NCI-H2107 (cell line): ENCODE measurements around the gene PLA2G12B.
"Not testable (repeated sequence)": the region's sequence is repeated elsewhere in the genome, so short reads cannot be mapped to it uniquely, and the experiment has no call there.

Source experiments
- DNase-seq: peaks from one replicate; lab custom pipeline; 2025; lab: John Stamatoyannopoulos, UW

The PLA2G12B gene

DNA sequence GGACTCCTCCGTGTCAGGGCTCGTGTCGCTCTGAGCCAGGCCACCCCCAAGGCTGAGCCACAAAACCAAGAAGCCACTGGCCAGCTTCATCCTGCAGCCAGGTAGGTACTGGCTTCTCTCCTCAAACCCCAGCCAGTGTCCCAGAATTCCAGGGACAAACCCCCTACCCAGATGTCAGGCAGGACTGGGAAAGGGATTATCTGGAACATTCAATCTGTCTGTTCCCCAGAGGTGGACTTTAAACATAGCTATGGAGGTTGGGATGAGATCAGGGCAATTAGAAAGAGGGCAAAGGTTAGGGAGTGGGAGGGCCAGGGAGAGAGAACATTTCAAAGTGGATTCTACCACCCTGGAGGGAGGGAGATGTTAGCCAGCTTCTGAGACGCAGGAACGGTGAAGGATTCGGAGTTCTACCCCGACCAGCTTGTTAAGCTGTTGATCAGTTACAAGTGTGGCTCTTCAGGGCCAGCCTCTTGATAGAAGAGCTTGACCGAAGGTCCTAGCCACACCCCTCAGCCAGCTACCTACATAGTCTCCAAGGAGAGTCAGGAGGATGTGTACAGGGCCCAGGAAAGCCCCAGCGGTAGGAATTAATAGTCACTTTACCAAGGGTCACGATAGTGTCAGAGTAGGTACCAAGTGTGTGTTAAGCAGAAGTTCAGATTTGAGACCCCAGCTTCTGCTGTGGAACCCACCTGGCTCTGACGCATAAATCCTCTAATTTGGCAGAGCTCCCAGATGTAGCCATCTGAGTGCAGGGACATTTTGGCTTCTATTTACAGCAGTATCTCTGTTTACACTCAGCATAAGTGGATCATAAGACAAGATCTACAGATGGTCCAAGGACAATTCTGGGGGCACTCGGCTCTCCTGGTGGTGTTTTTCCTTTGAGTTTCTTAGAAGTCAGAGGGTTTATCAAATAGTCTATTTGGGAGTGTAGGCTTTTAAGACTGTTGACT, at the start of gene PLA2G12B:
Gene PLA2G12B (minus strand): TSS at position 211 of the 959 bp plus-strand sequence. CDS start 121 bp downstream, at position 90.
- no peak for DNase-seq

DNA sequence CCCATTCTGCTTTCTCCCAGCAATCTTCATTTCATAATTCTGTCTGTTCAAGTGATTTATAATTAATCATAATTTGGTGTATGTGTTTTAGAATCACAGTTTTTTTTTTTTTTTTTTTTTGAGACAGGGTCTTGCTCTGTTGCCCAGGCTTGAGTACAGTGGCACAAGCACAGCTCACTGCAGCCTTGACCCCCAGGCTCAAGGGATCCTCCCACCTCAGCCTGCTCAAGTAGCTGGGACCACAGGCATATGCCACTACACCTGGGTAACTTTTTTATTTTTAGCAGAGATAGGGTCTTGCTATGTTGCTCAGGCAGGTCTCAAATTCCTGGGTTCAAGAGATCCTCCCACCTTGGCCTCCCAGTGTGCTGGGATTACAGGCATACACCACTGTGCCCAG, 49.2 kb upstream of the PLA2G12B start:
- no peak for DNase-seq

DNA sequence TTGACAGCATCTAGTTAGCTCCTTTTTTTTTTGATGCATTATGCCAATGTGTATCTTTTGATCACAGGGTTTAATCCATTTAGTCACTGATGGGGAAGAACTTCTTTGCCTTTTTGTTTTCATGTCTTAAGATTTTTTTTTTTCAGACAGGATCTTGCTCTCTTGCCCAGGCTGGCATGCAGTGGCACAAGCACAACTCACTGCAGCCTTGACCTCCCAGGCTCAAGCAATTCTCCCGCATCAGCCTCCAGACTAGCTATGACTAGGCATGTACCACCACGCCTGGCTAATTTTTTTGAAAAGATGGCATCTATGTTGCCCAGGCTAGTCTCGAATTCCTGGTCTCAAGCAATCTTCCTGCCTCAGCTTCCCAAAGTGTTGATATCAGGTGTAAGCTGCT, 46.4 kb upstream of the PLA2G12B start:
- no peak for DNase-seq

DNA sequence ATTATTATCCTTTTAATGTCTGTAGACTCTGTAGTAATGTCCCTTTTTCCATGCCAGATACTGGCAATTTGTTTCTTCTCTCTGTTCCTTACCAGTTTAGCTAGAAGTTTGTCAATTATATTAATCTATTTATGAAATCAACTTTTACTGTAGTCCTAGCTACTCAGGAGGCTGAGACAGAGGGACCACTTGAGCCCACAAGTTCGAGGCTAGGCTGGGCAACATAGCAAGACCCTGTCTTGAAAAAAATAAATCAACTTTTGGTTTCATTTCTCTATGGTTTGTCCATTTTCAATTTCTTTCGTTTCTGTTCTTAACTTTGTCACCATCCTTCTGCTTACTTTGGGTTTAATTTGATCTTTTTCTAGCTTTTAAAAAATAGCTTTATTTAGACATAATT, 42.5 kb upstream of the PLA2G12B start:
- DNase-seq = no peak

DNA sequence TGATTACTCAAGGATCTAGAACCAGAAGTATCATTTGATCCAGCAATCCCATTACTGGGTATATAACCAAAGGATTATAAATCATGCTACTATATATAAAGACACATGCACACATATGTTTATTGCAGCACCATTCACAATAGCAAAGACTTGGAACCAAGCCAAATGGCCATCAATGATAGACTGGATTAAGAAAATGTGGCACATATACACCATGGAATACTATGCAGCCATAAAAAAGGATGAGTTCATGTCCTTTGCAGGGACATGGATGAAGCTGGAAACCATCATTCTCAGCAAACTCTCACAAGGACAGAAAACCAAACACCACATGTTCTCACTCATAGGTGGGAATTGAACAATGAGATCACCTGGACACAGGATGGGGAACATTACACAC, 40.9 kb upstream of the PLA2G12B start:
- DNase-seq = not testable (repeated sequence)

DNA sequence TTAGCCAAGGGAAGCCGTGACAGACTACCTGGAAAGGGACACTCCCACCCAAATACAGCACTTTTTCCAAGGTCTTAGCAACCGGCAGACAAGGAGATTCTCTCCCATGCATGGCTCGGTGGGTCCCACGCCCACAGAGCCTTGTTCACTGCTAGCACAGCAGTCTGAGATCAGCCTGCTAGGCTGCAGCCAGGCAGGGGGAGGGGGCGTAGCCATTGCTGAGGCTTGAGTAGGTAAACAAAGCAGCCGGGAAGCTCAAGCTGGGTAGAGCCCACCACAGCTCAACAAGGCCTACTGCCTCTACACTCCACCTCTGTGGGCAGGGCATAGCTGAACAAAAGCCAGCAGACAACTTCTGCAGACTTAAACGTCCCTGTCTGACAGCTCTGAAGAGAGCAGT, 35.2 kb upstream of the PLA2G12B start:
- not testable (repeated sequence) for DNase-seq

DNA sequence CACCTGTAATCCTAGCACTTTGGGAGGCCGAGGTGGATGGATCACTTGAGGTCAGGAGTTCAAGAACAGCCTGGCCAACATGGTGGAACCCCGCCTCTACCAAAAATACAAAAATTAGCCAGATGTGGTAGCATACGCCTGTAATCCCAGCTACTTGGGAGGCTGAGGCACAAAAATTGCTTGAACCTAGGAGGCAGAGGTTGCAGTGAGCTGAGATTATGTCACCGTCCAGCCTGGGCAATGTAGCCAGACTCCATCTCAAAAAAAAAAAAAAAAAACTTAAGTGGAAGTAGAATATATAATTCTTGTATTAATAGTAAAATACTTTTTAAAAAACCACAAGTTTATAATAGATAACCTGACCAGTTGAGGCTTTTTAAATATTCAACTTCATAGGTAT, 30.0 kb upstream of the PLA2G12B start:
- DNase-seq = not testable (repeated sequence)

GRCh38 chr10:72981882-72982529, 27.4 kb upstream of the PLA2G12B start:
- no peak for DNase-seq

DNA sequence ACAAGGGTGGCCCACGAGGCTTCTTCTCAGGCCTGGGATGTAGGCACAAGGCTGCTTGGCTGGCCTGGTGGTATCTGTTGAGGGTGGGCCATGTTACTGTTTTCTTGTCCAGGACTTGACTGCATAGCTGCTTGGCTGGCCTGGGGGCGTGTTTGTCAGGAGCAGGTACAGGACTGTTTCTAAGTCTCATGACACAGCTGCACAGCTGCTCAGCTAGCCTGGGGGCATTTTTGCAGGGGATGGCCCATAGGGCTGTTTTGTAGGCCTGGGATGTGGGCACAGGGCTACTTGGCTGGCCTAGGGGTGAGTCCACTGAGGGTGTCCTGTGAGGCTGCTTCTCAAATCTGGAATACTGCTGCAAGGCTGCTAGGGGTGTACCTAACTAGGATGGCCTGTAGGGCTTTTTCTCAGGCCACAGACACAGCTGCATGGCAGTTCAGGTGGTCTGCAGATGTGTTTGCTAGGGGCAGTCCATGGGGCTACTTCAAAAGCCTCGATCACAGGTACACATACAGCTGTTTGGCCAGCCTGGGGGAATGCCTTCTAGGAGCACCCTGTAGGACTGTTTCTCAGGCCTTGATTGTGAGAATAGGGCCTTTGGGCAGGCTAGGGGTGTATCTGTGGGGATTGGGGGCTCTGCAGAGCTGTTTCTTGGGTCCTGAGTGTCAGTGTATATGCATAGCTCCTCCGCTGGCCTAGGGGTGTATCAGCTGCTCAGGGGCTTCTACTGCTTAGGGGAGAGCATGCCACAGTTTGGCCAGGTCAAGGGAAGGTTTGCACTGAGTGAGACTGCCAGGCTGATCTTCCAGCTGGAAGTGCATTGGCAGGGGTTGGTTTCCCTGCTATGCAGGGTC, 26.6 kb upstream of the PLA2G12B start:
- DNase-seq = no peak

GRCh38 chr10:72980348-72980747, 25.7 kb upstream of the PLA2G12B start:
- DNase-seq = no peak

DNA sequence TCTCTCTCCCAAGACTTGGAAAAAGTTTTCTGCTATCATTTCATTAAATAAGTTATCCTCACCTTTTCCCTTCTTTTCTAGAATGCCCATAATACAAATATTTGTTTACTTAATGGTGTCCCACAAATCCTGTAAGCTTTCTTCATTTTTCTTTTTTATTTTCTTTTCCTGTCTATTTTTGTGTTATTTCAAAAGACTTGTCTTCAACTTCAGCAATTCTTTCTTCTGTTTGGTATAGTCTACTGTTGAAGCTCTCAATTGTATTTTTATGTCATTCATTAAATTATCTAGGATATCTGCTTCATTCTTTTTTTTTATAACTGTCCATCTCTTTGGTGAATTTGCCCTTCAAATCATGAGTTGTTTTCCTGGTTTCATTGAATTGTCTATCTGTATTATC, 25.1 kb upstream of the PLA2G12B start:
- DNase-seq = no peak

- DNase-seq = no peak
Observed at GRCh38 chr10:72976886-72977285, 22.3 kb upstream of the PLA2G12B start.

- DNase-seq = no peak
Observed at GRCh38 chr10:72956001-72956400, 1.4 kb upstream of the PLA2G12B start.

- no peak for DNase-seq
Observed at GRCh38 chr10:72954230-72954595, 393 bp downstream of the PLA2G12B start.

GRCh38 chr10:72953687-72954086, 919 bp downstream of the PLA2G12B start:
- no peak for DNase-seq

DNA sequence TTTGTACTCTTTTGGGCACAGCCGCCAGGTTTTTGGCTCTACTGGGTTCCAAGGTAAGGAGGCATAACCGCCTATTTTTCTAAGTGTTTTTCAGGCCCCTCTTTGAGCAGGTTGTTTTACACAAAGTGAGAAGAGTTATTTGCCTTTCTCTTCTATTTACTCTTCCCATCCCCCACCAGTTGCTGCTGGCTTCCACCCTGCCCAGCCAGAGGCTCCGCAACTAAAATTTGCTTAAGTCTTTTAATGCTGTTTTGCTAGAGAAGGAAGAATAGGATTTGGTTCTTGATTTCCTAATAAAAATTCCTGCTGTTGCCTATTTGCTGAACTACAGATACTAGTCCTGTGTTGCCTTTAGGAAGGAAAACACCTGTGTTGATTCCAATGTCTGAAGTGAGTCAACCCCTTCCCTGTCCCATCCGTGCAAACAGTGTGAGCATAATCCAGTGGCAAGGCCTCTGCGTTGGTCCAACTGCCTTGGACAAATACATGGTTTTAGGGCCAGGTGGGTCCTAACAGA, 1.9 kb downstream of the PLA2G12B start:
- no peak for DNase-seq

- DNase-seq = no peak
Observed at GRCh38 chr10:72952189-72952588, 2.4 kb downstream of the PLA2G12B start.

DNA sequence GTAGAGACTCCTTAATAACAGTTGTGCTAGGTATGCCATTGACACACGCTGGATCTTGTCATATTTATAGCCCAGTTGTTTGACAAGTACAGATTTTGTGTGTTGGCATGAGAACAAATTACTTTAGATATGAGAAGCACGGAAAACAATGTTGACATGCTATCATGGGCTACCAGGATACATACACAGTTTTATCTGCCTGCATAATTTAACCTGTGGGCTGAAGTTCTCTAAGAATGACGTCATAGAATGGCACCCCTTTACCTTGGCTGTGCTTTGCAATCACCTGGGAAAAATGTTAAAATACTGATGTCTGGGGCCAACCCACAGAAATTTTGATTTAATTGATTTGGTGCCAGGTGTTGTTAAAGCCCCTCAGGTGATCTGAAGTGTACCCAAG, 2.8 kb downstream of the PLA2G12B start:
- DNase-seq = no peak

GRCh38 chr10:72948762-72949161, 5.8 kb downstream of the PLA2G12B start:
- DNase-seq = no peak

DNA sequence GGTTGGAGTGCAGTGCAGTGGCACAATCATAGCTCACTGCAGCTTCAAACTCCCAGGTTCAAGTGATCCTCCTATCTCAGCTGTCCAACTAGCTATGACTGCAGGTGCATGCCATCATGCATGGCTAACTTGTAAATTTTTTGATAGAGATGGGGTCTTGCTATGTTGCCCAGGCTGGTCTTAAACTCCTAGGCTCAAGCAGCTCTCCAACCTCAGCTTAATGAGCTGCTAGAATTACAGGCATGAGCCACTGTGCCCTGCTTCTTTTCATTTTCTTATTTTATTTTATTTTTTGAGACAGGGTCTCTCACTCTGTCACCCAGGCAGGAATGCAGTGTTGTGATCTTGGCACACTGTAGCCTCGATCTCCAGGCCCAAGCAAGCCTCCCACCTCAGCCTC, 7.6 kb downstream of the PLA2G12B start:
- DNase-seq = no peak

- DNase-seq = no peak
Observed at GRCh38 chr10:72943498-72944234, 10.9 kb downstream of the PLA2G12B start.
